Measurements from ENCODE around the gene GPATCH8.

The GPATCH8 gene

DNA sequence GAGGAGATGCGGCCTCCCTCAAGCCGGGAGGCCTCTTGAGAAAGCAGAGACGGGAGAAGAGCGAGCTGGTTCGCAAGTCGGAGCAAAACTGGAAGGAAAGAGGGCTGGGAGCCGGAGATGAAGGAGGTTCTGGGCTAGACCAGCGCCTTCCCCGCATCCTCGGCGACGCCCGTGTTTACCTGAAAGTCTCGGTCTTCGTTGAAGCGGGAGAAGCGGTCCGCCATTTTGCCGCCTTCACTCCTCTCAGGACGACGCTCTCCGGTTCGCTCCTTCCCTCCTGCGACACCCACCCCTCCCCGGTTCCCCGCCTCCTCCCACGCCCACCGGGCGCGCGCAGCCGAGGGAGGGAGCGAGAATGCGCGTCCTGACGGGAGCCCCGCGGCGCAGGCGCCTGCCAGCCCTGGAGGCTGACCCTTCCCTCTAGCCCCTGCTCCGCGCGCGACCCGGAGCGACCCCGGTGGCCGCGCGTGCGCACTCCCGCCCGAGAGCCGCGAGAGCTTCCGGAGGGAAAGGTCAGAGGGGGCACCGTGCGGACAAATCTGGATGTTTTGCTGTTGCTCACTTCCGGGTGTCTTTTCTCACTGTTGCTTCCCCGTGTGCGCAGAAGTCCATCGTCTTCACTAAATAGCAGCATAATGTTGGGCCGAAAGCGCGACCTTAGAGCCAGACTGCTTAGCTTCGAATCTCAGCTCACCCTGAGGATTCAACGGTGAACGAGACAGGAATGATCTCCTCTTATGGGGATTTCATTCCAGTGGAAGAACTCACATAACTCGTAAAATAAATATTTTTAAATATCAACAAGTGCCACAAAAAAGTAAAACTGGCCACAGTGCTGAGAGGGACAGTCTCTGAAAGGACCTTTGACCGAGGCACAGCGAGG is at the start of gene GPATCH8:
Gene GPATCH8 (minus strand): TSS at position 260 of the 883 bp plus-strand sequence. CDS start 36 bp downstream, at position 224.
- peaks cover 17% of the 10 kb centered on the region for H3K4me1 ChIP-seq (ENCODE audit: control insufficient read depth, insufficient read depth, low read length)
- H3K36me3 ChIP-seq (ENCODE audit: control insufficient read depth in 2 of 2, insufficient read depth in 1 of 2, low read length in 2 of 2): peaks cover 0 to 4% of the 10 kb centered on the region in 2 experiments; a peak in 1 of 3 replicates
- POLR2A ChIA-PET: interaction anchor here (0.6 to 1.9 kb wide), 12 partner anchors 9 to 317 kb away, joined by 3 to 6 read pairs (median 4); partner anchors contain the start of genes FZD2 and TMUB2
- H3K4me3 ChIP-seq (ENCODE audit: low read depth, low read length): peak within 1 kb of the TSS; percentile 74
- CTCF ChIA-PET: interaction anchor here (1.0 to 2.9 kb wide), 7 partner anchors 20 to 134 kb away, joined by 3 to 18 read pairs (median 3); no protein-coding TSS in a partner anchor
- peak within 1 kb of the TSS; percentile 92 for H3K27ac ChIP-seq (ENCODE audit: extremely low read depth, low read depth, low read length)
- H3K9me3 ChIP-seq (ENCODE audit: control insufficient read depth, insufficient read depth, low read depth, low read length): no peaks in the 10 kb centered on the region
- TF ChIP-seq ZNF341 (tag by site-specific recombination; IDR thresholded peaks at IDR 0.05; ENCODE audit: low read depth): peak; percentile 95
- TF ChIP-seq ZNF585B (tag by site-specific recombination; IDR thresholded peaks at IDR 0.05): no peak
- peak; percentile 62; the same call in 1 of the 2 replicates for TF ChIP-seq ZNF501 (tag by site-specific recombination; IDR thresholded peaks at IDR 0.05)
- TF ChIP-seq WT1 (tag by site-specific recombination; IDR thresholded peaks at IDR 0.05): peak; percentile 33
- TF ChIP-seq ZSCAN30 (tag by site-specific recombination; IDR thresholded peaks at IDR 0.05): no peak; the same call in 1 of the 2 replicates
- TF ChIP-seq ZNF48 (tag by site-specific recombination; IDR thresholded peaks at IDR 0.05): no peak
- TF ChIP-seq ZNF280C (tag by site-specific recombination; IDR thresholded peaks at IDR 0.05): no peak
- peak; percentile 68; the same call in 1 of the 2 replicates for TF ChIP-seq ZNF610 (tag by site-specific recombination; IDR thresholded peaks at IDR 0.05; ENCODE audit: borderline replicate concordance)
- TF ChIP-seq ZNF433 (tag by site-specific recombination; IDR thresholded peaks at IDR 0.05; ENCODE audit: low read depth): no peak
- peak; percentile 57; the same call in 1 of the 2 replicates for TF ChIP-seq ZIC2 (tag by site-specific recombination; IDR thresholded peaks at IDR 0.05)
- TF ChIP-seq, protein P1, sequence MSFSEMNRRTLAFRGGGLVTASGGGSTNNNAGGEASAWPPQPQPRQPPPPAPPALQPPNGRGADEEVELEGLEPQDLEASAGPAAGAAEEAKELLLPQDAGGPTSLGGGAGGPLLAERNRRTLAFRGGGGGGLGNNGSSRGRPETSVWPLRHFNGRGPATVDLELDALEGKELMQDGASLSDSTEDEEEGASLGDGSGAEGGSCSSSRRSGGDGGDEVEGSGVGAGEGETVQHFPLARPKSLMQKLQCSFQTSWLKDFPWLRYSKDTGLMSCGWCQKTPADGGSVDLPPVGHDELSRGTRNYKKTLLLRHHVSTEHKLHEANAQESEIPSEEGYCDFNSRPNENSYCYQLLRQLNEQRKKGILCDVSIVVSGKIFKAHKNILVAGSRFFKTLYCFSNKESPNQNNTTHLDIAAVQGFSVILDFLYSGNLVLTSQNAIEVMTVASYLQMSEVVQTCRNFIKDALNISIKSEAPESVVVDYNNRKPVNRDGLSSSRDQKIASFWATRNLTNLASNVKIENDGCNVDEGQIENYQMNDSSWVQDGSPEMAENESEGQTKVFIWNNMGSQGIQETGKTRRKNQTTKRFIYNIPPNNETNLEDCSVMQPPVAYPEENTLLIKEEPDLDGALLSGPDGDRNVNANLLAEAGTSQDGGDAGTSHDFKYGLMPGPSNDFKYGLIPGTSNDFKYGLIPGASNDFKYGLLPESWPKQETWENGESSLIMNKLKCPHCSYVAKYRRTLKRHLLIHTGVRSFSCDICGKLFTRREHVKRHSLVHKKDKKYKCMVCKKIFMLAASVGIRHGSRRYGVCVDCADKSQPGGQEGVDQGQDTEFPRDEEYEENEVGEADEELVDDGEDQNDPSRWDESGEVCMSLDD (tag by site-specific recombination; IDR thresholded peaks at IDR 0.05): peak; percentile 64; the same call in 1 of the 2 replicates
- no peak for TF ChIP-seq ZNF423 (tag by site-specific recombination; IDR thresholded peaks at IDR 0.05)
- TF ChIP-seq ZNF776 (tag by site-specific recombination; IDR thresholded peaks at IDR 0.05; ENCODE audit: borderline replicate concordance): no peak
- TF ChIP-seq SP2 (tag by site-specific recombination; IDR thresholded peaks at IDR 0.05): peak; percentile 89
- TF ChIP-seq ZFP41 (tag by site-specific recombination; IDR thresholded peaks at IDR 0.05; ENCODE audit: borderline replicate concordance): no peak
- peak; percentile 82 for TF ChIP-seq KLF16 (tag by site-specific recombination; IDR thresholded peaks at IDR 0.05)
- no peak for TF ChIP-seq ZNF473 (tag by site-specific recombination; IDR thresholded peaks at IDR 0.05)
- no peak for TF ChIP-seq ZNF302 (tag by site-specific recombination; IDR thresholded peaks at IDR 0.05; ENCODE audit: low read depth)
- TF ChIP-seq, protein P2, sequence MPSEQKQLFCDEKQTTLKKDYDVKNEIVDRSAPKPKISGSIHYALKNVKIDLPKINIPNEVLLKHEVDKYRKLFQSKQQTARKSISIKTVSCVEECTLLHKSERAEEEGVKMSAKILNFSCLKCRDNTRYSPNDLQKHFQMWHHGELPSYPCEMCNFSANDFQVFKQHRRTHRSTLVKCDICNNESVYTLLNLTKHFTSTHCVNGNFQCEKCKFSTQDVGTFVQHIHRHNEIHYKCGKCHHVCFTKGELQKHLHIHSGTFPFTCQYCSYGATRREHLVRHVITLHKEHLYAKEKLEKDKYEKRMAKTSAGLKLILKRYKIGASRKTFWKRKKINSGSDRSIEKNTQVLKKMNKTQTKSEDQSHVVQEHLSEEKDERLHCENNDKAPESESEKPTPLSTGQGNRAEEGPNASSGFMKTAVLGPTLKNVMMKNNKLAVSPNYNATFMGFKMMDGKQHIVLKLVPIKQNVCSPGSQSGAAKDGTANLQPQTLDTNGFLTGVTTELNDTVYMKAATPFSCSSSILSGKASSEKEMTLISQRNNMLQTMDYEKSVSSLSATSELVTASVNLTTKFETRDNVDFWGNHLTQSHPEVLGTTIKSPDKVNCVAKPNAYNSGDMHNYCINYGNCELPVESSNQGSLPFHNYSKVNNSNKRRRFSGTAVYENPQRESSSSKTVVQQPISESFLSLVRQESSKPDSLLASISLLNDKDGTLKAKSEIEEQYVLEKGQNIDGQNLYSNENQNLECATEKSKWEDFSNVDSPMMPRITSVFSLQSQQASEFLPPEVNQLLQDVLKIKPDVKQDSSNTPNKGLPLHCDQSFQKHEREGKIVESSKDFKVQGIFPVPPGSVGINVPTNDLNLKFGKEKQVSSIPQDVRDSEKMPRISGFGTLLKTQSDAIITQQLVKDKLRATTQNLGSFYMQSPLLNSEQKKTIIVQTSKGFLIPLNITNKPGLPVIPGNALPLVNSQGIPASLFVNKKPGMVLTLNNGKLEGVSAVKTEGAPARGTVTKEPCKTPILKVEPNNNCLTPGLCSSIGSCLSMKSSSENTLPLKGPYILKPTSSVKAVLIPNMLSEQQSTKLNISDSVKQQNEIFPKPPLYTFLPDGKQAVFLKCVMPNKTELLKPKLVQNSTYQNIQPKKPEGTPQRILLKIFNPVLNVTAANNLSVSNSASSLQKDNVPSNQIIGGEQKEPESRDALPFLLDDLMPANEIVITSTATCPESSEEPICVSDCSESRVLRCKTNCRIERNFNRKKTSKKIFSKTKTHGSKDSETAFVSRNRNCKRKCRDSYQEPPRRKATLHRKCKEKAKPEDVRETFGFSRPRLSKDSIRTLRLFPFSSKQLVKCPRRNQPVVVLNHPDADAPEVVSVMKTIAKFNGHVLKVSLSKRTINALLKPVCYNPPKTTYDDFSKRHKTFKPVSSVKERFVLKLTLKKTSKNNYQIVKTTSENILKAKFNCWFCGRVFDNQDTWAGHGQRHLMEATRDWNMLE (tag by site-specific recombination; conservative IDR thresholded peaks at IDR 0.05; ENCODE audit: low read depth): peak; percentile 100
- TF ChIP-seq ZNF133 (tag by site-specific recombination; IDR thresholded peaks at IDR 0.05): no peak
- 0 out of 2 replicates have a peak, but pooled peaks have one; percentile 12 for TF ChIP-seq GFI1B (tag by site-specific recombination; IDR thresholded peaks at IDR 0.05)
- TF ChIP-seq ZNF394 (tag by site-specific recombination; IDR thresholded peaks at IDR 0.05; ENCODE audit: borderline replicate concordance): peak; percentile 71
- TF ChIP-seq GLI2 (tag by site-specific recombination; IDR thresholded peaks at IDR 0.05; ENCODE audit: borderline replicate concordance, low read depth): no peak
- peak; percentile 62; the same call in 1 of the 2 replicates for TF ChIP-seq ZBTB20 (tag by site-specific recombination; IDR thresholded peaks at IDR 0.05)
- TF ChIP-seq GLIS1 (tag by site-specific recombination; IDR thresholded peaks at IDR 0.05): peak; percentile 64
- 0 out of 2 replicates have a peak, but pooled peaks have one; percentile 33 for TF ChIP-seq GLI4 (tag by site-specific recombination; IDR thresholded peaks at IDR 0.05)
- no peak for TF ChIP-seq ZNF146 (tag by site-specific recombination; IDR thresholded peaks at IDR 0.05)
- 0 out of 2 replicates have a peak, but pooled peaks have one; percentile 78 for TF ChIP-seq ZNF324 (tag by site-specific recombination; IDR thresholded peaks at IDR 0.05)
